K562 (cell line): Measurements from ENCODE around the gene HYI. TPM values are rescaled to one million over a fixed set of nuclear protein-coding genes. Genes with fewer than 3 reads are reported as not detected.

Source experiments
- CCNT2 ChIP-seq: IDR thresholded peaks from 2 replicates; pipeline ENCODE4 v1.6.1; 2011; ENCODE audit warnings: borderline replicate concordance, low read depth, mild to moderate bottlenecking, moderate library complexity, mixed read lengths, low read length; ENCODE audit not compliant: insufficient read length; ENCODE audit errors: extremely low read depth
- DACH1 ChIP-seq: fragments of 450-650 bp; IDR thresholded peaks from 2 replicates; pipeline ENCODE4 v1.6.1; 2018; ENCODE audit not compliant: partially characterized antibody
- FOSL1 ChIP-seq: fragments of 200-800 bp; sonication (Bioruptor generic); conservative IDR thresholded peaks from 2 replicates; pipeline ENCODE4 v1.6.1; 2016; ENCODE audit warnings: missing genetic modification characterization, missing compliant biosample characterization
- JUN ChIP-seq, 2 experiments: sonication (generic) in 1 of 2; formaldehyde crosslinking in 1 of 2; IDR thresholded peaks; 2 replicates each; pipeline versions ENCODE4 v1.6.1 to v1.8.0; 2012 to 2022; ENCODE audit warnings: borderline replicate concordance in 2 of 2, mild to moderate bottlenecking in 2 of 2, improper control_type of control experiment in 1 of 2, low read depth in 1 of 2, low read length in 1 of 2, missing genetic modification reagents in 1 of 2
- POLR2G ChIP-seq: fragments of 200-400 bp; formaldehyde crosslinking; IDR thresholded peaks from 2 replicates; pipeline ENCODE4 v1.6.1; 2017; ENCODE audit warnings: low read depth, mild to moderate bottlenecking, antibody characterized with exemption, low read length, moderate library complexity
- PRPF4 ChIP-seq: fragments of 200-400 bp; formaldehyde crosslinking; IDR thresholded peaks from one replicate; pipeline ENCODE4 v1.6.1; 2017; ENCODE audit warnings: low read length, low read depth, mild to moderate bottlenecking; ENCODE audit not compliant: insufficient read depth, poor library complexity, severe bottlenecking
- STAT5B ChIP-seq: fragments of 250-450 bp; sonication (Bioruptor Pico); IDR thresholded peaks from 2 replicates; pipeline ENCODE4 v1.8.0; 2021; ENCODE audit warnings: mild to moderate bottlenecking, inconsistent platforms
- TCF7 ChIP-seq: sonication (generic); IDR thresholded peaks from 2 replicates; pipeline ENCODE4 v1.6.1; 2016; ENCODE audit warnings: antibody characterized with exemption, borderline replicate concordance
- THRA ChIP-seq: fragments of 450-650 bp; IDR thresholded peaks from 2 replicates; pipeline ENCODE4 v1.6.1; 2017; ENCODE audit warnings: mild to moderate bottlenecking, moderate library complexity
- U2AF1 ChIP-seq: fragments of 200-400 bp; formaldehyde crosslinking; optimal IDR thresholded peaks from 2 replicates; pipeline ENCODE3; 2017; ENCODE audit warnings: mild to moderate bottlenecking, low read depth, low read length, moderate library complexity
- ZEB2 ChIP-seq: fragments of 450-650 bp; IDR thresholded peaks from 2 replicates; pipeline ENCODE4 v1.6.1; 2016
- ZNF41 ChIP-seq: fragments of 250-450 bp; sonication (Bioruptor Pico); conservative IDR thresholded peaks from 2 replicates; pipeline ENCODE4 v1.4.0; 2020; ENCODE audit warnings: mild to moderate bottlenecking
- ZNF77 ChIP-seq: fragments of 250-450 bp; sonication (Bioruptor Pico); IDR thresholded peaks from 2 replicates; pipeline ENCODE4 v1.5.0; 2020
- polyA plus RNA-seq, 8 experiments: library from polyadenylated mRNA; depleted of rRNA in 4 of 8; stranded (reverse) in 5 of 8; unstranded in 3 of 8; fragments of >200 nt; fragmentation: Nextera tagmentation in 2 of 8; fragmentation: Illumina TruSeq in 1 of 8; extraction: Ambion mirVana in 2 of 8; extraction: Trizol in 1 of 8; gene quantifications; 2 replicates each; pipeline versions ENCODE4 v1.2.1 to v1.2.3, GENCODE V29; 2011 to 2014; ENCODE audit warnings: inconsistent platforms in 1 of 8, missing spikeins in 1 of 8
- total RNA-seq, 7 experiments: library from RNA; depleted of rRNA in 6 of 7; stranded (reverse); fragments of >200 nt in 6 of 7; fragmentation: Illumina TruSeq in 2 of 7; extraction: Trizol in 2 of 7; gene quantifications; 2 replicates each; pipeline versions ENCODE4 v1.2.1 to v1.2.3, GENCODE V29; 2011 to 2021; ENCODE audit warnings: low replicate concordance in 1 of 7
- TF ChIP-seq, protein P1 (sequence below): fragments of 450-650 bp; IDR thresholded peaks from 2 replicates; pipeline ENCODE4 v1.6.1; 2016; ENCODE audit warnings: mild to moderate bottlenecking
- TF ChIP-seq, protein P2 (sequence below): sonication (generic); formaldehyde crosslinking; IDR thresholded peaks from 2 replicates; pipeline ENCODE4 v1.8.0; 2022; ENCODE audit warnings: missing genetic modification reagents, mild to moderate bottlenecking, borderline replicate concordance
- TF ChIP-seq, protein P3 (sequence below): fragments of 450-650 bp; formaldehyde crosslinking; IDR thresholded peaks from 2 replicates; pipeline ENCODE4 v1.4.0; 2020; ENCODE audit warnings: mild to moderate bottlenecking, moderate library complexity
- TF ChIP-seq, protein P4 (sequence below): fragments of 250-450 bp; sonication (Bioruptor Pico); IDR thresholded peaks from 2 replicates; pipeline ENCODE4 v1.9.0; 2021; ENCODE audit warnings: mild to moderate bottlenecking, inconsistent platforms

HYI gene
- total and polyA plus RNA-seq, 9 of the 15 experiments (the other 6 are each of a cell fraction or from before 2014, with no cell fraction given) = 0.04 to 4.1 (median 1.4) TPM; not detected in 1

GRCh38 chr1:43414634-43415223 lies 39.0 kb downstream of the HYI start (continued):
- TF ChIP-seq, protein P1, sequence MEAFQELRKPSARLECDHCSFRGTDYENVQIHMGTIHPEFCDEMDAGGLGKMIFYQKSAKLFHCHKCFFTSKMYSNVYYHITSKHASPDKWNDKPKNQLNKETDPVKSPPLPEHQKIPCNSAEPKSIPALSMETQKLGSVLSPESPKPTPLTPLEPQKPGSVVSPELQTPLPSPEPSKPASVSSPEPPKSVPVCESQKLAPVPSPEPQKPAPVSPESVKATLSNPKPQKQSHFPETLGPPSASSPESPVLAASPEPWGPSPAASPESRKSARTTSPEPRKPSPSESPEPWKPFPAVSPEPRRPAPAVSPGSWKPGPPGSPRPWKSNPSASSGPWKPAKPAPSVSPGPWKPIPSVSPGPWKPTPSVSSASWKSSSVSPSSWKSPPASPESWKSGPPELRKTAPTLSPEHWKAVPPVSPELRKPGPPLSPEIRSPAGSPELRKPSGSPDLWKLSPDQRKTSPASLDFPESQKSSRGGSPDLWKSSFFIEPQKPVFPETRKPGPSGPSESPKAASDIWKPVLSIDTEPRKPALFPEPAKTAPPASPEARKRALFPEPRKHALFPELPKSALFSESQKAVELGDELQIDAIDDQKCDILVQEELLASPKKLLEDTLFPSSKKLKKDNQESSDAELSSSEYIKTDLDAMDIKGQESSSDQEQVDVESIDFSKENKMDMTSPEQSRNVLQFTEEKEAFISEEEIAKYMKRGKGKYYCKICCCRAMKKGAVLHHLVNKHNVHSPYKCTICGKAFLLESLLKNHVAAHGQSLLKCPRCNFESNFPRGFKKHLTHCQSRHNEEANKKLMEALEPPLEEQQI = no peak
- no peak for TF ChIP-seq U2AF1
- peak; percentile 32 for TF ChIP-seq DACH1
- TF ChIP-seq THRA = no peak
- TF ChIP-seq JUN (IDR thresholded peaks at IDR 0.05; ENCODE audit: borderline replicate concordance, low read depth, low read length) = peak; percentile 39; the same call in 1 of the 2 replicates
- no peak for TF ChIP-seq JUN (CRISPR knock-in tag; IDR thresholded peaks at IDR 0.05; ENCODE audit: borderline replicate concordance)
- TF ChIP-seq, protein P2, sequence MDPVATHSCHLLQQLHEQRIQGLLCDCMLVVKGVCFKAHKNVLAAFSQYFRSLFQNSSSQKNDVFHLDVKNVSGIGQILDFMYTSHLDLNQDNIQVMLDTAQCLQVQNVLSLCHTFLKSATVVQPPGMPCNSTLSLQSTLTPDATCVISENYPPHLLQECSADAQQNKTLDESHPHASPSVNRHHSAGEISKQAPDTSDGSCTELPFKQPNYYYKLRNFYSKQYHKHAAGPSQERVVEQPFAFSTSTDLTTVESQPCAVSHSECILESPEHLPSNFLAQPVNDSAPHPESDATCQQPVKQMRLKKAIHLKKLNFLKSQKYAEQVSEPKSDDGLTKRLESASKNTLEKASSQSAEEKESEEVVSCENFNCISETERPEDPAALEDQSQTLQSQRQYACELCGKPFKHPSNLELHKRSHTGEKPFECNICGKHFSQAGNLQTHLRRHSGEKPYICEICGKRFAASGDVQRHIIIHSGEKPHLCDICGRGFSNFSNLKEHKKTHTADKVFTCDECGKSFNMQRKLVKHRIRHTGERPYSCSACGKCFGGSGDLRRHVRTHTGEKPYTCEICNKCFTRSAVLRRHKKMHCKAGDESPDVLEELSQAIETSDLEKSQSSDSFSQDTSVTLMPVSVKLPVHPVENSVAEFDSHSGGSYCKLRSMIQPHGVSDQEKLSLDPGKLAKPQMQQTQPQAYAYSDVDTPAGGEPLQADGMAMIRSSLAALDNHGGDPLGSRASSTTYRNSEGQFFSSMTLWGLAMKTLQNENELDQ (CRISPR knock-in tag) = no peak
- peak; percentile 82 for TF ChIP-seq ZEB2
- TF ChIP-seq, protein P3, sequence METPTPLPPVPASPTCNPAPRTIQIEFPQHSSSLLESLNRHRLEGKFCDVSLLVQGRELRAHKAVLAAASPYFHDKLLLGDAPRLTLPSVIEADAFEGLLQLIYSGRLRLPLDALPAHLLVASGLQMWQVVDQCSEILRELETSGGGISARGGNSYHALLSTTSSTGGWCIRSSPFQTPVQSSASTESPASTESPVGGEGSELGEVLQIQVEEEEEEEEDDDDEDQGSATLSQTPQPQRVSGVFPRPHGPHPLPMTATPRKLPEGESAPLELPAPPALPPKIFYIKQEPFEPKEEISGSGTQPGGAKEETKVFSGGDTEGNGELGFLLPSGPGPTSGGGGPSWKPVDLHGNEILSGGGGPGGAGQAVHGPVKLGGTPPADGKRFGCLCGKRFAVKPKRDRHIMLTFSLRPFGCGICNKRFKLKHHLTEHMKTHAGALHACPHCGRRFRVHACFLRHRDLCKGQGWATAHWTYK (CRISPR knock-in tag) = no peak
- no peak for TF ChIP-seq TCF7
- TF ChIP-seq ZNF77 = no peak
- peak; percentile 86 for TF ChIP-seq FOSL1 (tag)
- TF ChIP-seq CCNT2 = no peak
- no peak for TF ChIP-seq STAT5B (CRISPR knock-in tag)
- TF ChIP-seq, protein P4, sequence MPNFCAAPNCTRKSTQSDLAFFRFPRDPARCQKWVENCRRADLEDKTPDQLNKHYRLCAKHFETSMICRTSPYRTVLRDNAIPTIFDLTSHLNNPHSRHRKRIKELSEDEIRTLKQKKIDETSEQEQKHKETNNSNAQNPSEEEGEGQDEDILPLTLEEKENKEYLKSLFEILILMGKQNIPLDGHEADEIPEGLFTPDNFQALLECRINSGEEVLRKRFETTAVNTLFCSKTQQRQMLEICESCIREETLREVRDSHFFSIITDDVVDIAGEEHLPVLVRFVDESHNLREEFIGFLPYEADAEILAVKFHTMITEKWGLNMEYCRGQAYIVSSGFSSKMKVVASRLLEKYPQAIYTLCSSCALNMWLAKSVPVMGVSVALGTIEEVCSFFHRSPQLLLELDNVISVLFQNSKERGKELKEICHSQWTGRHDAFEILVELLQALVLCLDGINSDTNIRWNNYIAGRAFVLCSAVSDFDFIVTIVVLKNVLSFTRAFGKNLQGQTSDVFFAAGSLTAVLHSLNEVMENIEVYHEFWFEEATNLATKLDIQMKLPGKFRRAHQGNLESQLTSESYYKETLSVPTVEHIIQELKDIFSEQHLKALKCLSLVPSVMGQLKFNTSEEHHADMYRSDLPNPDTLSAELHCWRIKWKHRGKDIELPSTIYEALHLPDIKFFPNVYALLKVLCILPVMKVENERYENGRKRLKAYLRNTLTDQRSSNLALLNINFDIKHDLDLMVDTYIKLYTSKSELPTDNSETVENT (CRISPR knock-in tag) = no peak
- TF ChIP-seq PRPF4 = no peak
- TF ChIP-seq ZNF41 (CRISPR knock-in tag) = 0 out of 2 replicates have a peak, but pooled peaks have one; percentile 26
- no peak for TF ChIP-seq POLR2G
